ENCODE results near the gene SPECC1L. TPM values are rescaled to one million over a fixed set of nuclear protein-coding genes. Genes with fewer than 3 reads are reported as not detected.
A peak's percentile ranks its signal among the peaks of the same experiment; 100 is the strongest.
"Not testable (repeated sequence)": the region's sequence is repeated elsewhere in the genome, so short reads cannot be mapped to it uniquely, and the experiment has no call there.

SPECC1L gene
- total and polyA plus RNA-seq, 4 experiments from 2014 or later, result 4.3 to 62.1 (median 32.0) TPM

- H3K27me3 ChIP-seq (ENCODE audit: insufficient read depth, low read length); H3K27ac Mint-ChIP-seq; H3K9me3 Mint-ChIP-seq; DNase-seq; CTCF ChIA-PET (ENCODE audit: partially characterized antibody); H3K27me3 Mint-ChIP-seq; H3K9me3 ChIP-seq (ENCODE audit: control insufficient read depth in 1 of 2, low read length in 2 of 2); H3K4me1 Mint-ChIP-seq; H3K4me3 ChIP-seq (ENCODE audit: low read length in 2 of 2); H3K36me3 Mint-ChIP-seq; H3K4me3 Mint-ChIP-seq; H3K27ac ChIP-seq (ENCODE audit: low read depth, low read length); POLR2A ChIA-PET (ENCODE audit: partially characterized antibody); H3K36me3 ChIP-seq (ENCODE audit: insufficient read depth, low read length); H3K4me1 ChIP-seq (ENCODE audit: insufficient read depth, low read length): not testable (repeated sequence)
- intact Hi-C loops (cut with micrococcal nuclease), result loop anchor here (10.0 kb wide), 1 partner anchor 301 kb away; no protein-coding TSS in a partner anchor
Observed at GRCh38 chr22:24256136-24256535, 14.5 kb upstream of the SPECC1L start.

- H3K36me3 Mint-ChIP-seq; H3K9me3 Mint-ChIP-seq; CTCF ChIA-PET (ENCODE audit: partially characterized antibody); POLR2A ChIA-PET (ENCODE audit: partially characterized antibody); H3K36me3 ChIP-seq (ENCODE audit: insufficient read depth, low read length); H3K27me3 ChIP-seq (ENCODE audit: insufficient read depth, low read length); H3K27ac ChIP-seq (ENCODE audit: low read depth, low read length); H3K9me3 ChIP-seq (ENCODE audit: control insufficient read depth in 1 of 2, low read length in 2 of 2); H3K4me1 ChIP-seq (ENCODE audit: insufficient read depth, low read length); H3K27ac Mint-ChIP-seq; H3K4me3 ChIP-seq (ENCODE audit: low read length in 2 of 2); H3K4me3 Mint-ChIP-seq; H3K27me3 Mint-ChIP-seq; DNase-seq; H3K4me1 Mint-ChIP-seq: not testable (repeated sequence)
- intact Hi-C loops (cut with micrococcal nuclease), result loop anchor here (10.0 kb wide), 1 partner anchor 302 kb away; no protein-coding TSS in a partner anchor
Observed at GRCh38 chr22:24256736-24257135, 13.9 kb upstream of the SPECC1L start.

GRCh38 chr22:24259459-24259858 is 11.2 kb upstream of the SPECC1L start:
- POLR2A ChIA-PET (ENCODE audit: partially characterized antibody); H3K27ac Mint-ChIP-seq; CTCF ChIA-PET (ENCODE audit: partially characterized antibody); H3K9me3 ChIP-seq (ENCODE audit: control insufficient read depth in 1 of 2, low read length in 2 of 2); H3K27ac ChIP-seq (ENCODE audit: low read depth, low read length); H3K4me1 ChIP-seq (ENCODE audit: insufficient read depth, low read length); H3K36me3 Mint-ChIP-seq; H3K4me3 ChIP-seq (ENCODE audit: low read length in 2 of 2); H3K36me3 ChIP-seq (ENCODE audit: insufficient read depth, low read length); H3K9me3 Mint-ChIP-seq; H3K27me3 Mint-ChIP-seq; H3K4me1 Mint-ChIP-seq; H3K27me3 ChIP-seq (ENCODE audit: insufficient read depth, low read length): not testable (repeated sequence)
- peak overlapping the region in 1 of 8 donors; percentile 40 for H3K4me3 Mint-ChIP-seq
- intact Hi-C loops (cut with micrococcal nuclease), result loop anchor here (10.0 kb wide), 1 partner anchor 305 kb away; no protein-coding TSS in a partner anchor
- DNase-seq, result peak; percentile 53 to 62 (median 59)

- peak overlapping the region in 1 of 7 donors; percentile 17 for H3K27ac Mint-ChIP-seq
Observed at GRCh38 chr22:24262185-24262749, 8.4 kb upstream of the SPECC1L start.

GRCh38 chr22:24263479-24263878 is 7.2 kb upstream of the SPECC1L start:
- H3K4me3 ChIP-seq (ENCODE audit: low read length in 2 of 2); H3K27me3 Mint-ChIP-seq; H3K4me1 Mint-ChIP-seq; H3K9me3 ChIP-seq (ENCODE audit: control insufficient read depth in 1 of 2, low read length in 2 of 2); H3K9me3 Mint-ChIP-seq; H3K27ac ChIP-seq (ENCODE audit: low read depth, low read length); H3K27ac Mint-ChIP-seq; H3K36me3 ChIP-seq (ENCODE audit: insufficient read depth, low read length); H3K4me3 Mint-ChIP-seq; H3K36me3 Mint-ChIP-seq; H3K27me3 ChIP-seq (ENCODE audit: insufficient read depth, low read length); DNase-seq; POLR2A ChIA-PET (ENCODE audit: partially characterized antibody); intact Hi-C loops (cut with micrococcal nuclease); CTCF ChIA-PET (ENCODE audit: partially characterized antibody); H3K4me1 ChIP-seq (ENCODE audit: insufficient read depth, low read length): not testable (repeated sequence)

More at GRCh38 chr22:24262185-24262749, 8.4 kb upstream of the SPECC1L start:
- H3K27ac ChIP-seq (ENCODE audit: low read depth, low read length); DNase-seq; H3K36me3 ChIP-seq (ENCODE audit: insufficient read depth, low read length); H3K4me3 ChIP-seq (ENCODE audit: low read length in 2 of 2); POLR2A ChIA-PET (ENCODE audit: partially characterized antibody); CTCF ChIA-PET (ENCODE audit: partially characterized antibody); intact Hi-C loops (cut with micrococcal nuclease); H3K4me1 ChIP-seq (ENCODE audit: insufficient read depth, low read length); H3K27me3 ChIP-seq (ENCODE audit: insufficient read depth, low read length); H3K4me3 Mint-ChIP-seq; H3K36me3 Mint-ChIP-seq; H3K9me3 ChIP-seq (ENCODE audit: control insufficient read depth in 1 of 2, low read length in 2 of 2); H3K9me3 Mint-ChIP-seq; H3K4me1 Mint-ChIP-seq; H3K27me3 Mint-ChIP-seq: not testable (repeated sequence)

GRCh38 chr22:24264329-24264896 is 6.2 kb upstream of the SPECC1L start:
- H3K4me1 ChIP-seq (ENCODE audit: insufficient read depth, low read length); H3K9me3 Mint-ChIP-seq; H3K9me3 ChIP-seq (ENCODE audit: control insufficient read depth in 1 of 2, low read length in 2 of 2); H3K36me3 ChIP-seq (ENCODE audit: insufficient read depth, low read length); H3K36me3 Mint-ChIP-seq; H3K27me3 Mint-ChIP-seq; POLR2A ChIA-PET (ENCODE audit: partially characterized antibody); H3K27me3 ChIP-seq (ENCODE audit: insufficient read depth, low read length); DNase-seq; H3K27ac ChIP-seq (ENCODE audit: low read depth, low read length); H3K4me3 Mint-ChIP-seq; H3K4me1 Mint-ChIP-seq; intact Hi-C loops (cut with micrococcal nuclease); H3K4me3 ChIP-seq (ENCODE audit: low read length in 2 of 2); CTCF ChIA-PET (ENCODE audit: partially characterized antibody): not testable (repeated sequence)
- peak overlapping the region in 1 of 7 donors; percentile 8 for H3K27ac Mint-ChIP-seq

GRCh38 chr22:24265734-24266133 is 4.9 kb upstream of the SPECC1L start:
- POLR2A ChIA-PET (ENCODE audit: partially characterized antibody), result no interaction called here

GRCh38 chr22:24266495-24266894 is 4.1 kb upstream of the SPECC1L start:
- H3K9me3 ChIP-seq (ENCODE audit: control insufficient read depth in 1 of 2, low read length in 2 of 2); POLR2A ChIA-PET (ENCODE audit: partially characterized antibody); H3K4me3 Mint-ChIP-seq; H3K4me3 ChIP-seq (ENCODE audit: low read length in 2 of 2); H3K36me3 ChIP-seq (ENCODE audit: insufficient read depth, low read length); DNase-seq; H3K4me1 Mint-ChIP-seq; H3K27ac ChIP-seq (ENCODE audit: low read depth, low read length); H3K27me3 ChIP-seq (ENCODE audit: insufficient read depth, low read length); H3K27me3 Mint-ChIP-seq; H3K36me3 Mint-ChIP-seq; intact Hi-C loops (cut with micrococcal nuclease); CTCF ChIA-PET (ENCODE audit: partially characterized antibody); H3K4me1 ChIP-seq (ENCODE audit: insufficient read depth, low read length); H3K9me3 Mint-ChIP-seq: not testable (repeated sequence)
- peak overlapping the region in 1 of 7 donors; percentile 46 for H3K27ac Mint-ChIP-seq

More at GRCh38 chr22:24265734-24266133, 4.9 kb upstream of the SPECC1L start:
- no peak overlapping the region for H3K4me3 Mint-ChIP-seq
- no peak for DNase-seq
- H3K36me3 Mint-ChIP-seq, result no peaks in the 10 kb centered on the region
- no peak overlapping the region for H3K27ac Mint-ChIP-seq
- Histone ChIP-seq H3K4me3 (ENCODE audit: low read length in 2 of 2) (no peak overlapping the region), H3K4me1 (ENCODE audit: insufficient read depth, low read length) (no peaks in the 10 kb centered on the region), H3K36me3 (ENCODE audit: insufficient read depth, low read length) (no peaks in the 10 kb centered on the region), H3K27me3 (ENCODE audit: insufficient read depth, low read length) (no peaks in the 10 kb centered on the region), H3K9me3 (ENCODE audit: control insufficient read depth in 1 of 2, low read length in 2 of 2) (no peaks in the 10 kb centered on the region), H3K27ac (ENCODE audit: low read depth, low read length) (no peak overlapping the region)
- intact Hi-C loops (cut with micrococcal nuclease), result no loop called here
- H3K9me3 Mint-ChIP-seq, result no peaks in the 10 kb centered on the region
- no peaks in the 10 kb centered on the region for H3K27me3 Mint-ChIP-seq
- peaks cover 0 to 2% (median under 1%) of the 10 kb centered on the region in 4 donors for H3K4me1 Mint-ChIP-seq
- CTCF ChIA-PET (ENCODE audit: partially characterized antibody), result no interaction called here
